Measurements from ENCODE around the gene RAPGEF6.
A peak's percentile ranks its signal among the peaks of the same experiment; 100 is the strongest.
"Not testable (repeated sequence)": the region's sequence is repeated elsewhere in the genome, so short reads cannot be mapped to it uniquely, and the experiment has no call there.

RAPGEF6 gene

DNA sequence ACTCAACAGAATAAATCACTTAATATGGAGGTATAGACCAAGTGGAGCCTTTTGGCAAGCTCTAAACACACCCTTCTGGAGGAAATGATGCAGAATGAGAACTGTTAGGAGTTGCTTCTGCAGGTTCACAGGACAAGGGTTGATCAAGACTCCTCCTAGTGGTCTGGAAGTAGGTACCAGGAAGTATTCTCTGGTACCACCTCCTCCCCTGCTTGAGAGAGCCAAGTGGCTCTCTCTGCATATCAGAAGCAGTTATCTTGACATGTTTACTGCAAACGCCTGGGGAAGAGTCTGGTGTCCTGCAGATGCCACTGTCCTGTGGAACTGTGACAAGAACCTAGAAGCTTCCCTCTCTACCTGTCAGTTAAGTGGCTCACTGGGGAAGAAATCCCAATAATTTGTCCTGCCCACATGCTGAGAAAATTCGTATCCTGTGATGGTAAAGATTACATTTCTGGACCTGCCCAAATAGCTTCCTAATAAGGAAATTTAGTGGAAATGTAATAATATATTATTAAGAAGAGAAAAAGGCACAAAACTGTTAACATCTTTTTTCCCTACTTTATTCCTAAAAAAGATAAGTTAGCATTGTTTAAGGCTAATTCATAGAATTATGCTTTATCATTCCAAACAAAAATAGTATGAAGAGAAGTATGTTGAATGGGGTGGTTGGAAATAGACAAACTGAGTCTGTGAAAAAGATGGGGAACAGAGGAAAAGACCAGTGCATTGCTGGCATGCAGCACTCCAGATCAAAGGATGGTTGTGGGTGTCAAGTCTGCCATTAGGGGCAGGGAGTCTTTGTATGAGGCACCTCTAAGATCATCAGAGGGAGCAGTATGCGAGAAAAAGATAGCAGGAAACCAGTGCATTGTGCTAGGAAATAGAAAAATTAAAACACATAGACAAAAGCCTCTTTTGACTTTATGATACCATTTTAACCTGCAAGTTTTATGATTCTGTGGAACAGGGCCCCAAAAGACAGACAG, 252.3 kb downstream of the RAPGEF6 start:
- peak; percentile 51 for DNase-seq

DNA sequence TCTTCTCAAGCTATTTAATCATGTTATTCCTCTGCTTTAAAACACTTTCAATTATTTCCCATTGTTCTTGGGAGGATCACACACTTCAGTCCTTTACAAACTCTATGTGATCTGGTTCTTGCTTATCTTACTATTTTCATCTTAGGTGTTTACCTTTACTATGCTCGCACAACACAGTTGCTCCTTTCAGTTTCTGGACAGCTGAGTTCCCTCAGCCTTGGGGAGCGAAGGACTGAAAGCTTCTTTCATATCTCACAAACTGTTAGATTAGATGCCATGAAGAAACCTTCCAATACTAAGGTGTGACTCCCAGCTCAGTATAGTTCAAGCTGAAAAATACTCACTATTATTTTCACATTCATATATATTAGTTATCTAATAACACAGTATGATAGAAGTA, 253.3 kb downstream of the RAPGEF6 start:
- no peak for DNase-seq

DNA sequence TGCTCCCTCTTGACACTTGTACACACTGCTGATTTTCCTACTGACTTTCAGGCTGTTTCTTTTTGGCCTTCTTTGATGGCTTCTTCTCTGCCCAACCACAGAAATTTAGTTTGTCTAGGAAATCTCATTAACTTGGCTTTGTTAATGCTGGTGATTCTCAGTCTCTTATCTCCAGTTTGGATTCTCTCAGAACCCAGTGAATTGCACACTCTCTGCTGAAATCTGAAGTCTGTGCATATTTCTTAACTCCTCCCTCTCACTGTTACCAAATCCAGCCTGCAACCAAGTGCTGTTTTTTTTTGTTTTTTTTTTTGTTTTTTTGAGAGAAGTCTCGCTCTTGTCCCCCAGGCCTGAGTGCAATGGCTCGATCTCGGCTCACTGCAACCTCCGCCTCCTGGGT, 254.0 kb downstream of the RAPGEF6 start:
- DNase-seq = no peak

DNA sequence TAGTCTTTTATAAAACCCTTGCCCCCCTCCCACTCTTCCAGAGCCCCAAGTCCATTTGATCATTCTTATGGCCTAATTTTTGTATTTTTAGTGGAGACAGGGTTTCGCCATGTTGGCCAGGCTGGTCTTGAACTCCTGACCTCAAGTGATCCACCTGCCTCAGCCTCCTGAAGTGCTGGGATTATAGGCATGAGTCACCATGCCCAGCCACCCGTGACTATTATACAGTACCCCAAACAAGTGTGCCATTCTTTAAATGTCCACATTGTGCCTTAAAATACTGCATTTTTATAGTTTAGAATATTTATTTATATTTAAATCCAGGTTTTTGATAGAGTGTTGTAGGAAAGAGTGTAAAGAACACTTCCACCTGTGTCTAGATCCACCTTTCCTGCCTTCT, 254.8 kb downstream of the RAPGEF6 start:
- DNase-seq = not testable (repeated sequence)

DNA sequence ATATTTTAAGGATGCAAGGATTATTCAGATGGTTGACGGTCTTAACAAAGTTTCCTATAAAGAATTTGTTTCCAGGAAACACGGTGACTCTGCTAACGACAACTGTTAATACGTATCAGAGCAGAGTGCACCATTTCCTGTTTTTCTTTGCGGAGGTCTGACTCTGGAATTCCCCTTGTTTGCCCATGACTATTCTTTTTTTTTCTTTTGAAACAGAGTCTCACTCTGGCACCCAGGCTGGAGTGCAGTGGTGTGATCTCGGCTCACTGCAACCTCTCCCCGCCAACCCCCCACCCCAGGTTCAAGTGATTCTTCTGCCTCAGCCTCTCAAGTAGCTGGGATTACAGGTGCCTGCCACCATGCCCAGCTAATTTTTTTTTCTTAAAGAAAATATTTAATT, 255.3 kb downstream of the RAPGEF6 start:
- DNase-seq = peak; percentile 13

DNA sequence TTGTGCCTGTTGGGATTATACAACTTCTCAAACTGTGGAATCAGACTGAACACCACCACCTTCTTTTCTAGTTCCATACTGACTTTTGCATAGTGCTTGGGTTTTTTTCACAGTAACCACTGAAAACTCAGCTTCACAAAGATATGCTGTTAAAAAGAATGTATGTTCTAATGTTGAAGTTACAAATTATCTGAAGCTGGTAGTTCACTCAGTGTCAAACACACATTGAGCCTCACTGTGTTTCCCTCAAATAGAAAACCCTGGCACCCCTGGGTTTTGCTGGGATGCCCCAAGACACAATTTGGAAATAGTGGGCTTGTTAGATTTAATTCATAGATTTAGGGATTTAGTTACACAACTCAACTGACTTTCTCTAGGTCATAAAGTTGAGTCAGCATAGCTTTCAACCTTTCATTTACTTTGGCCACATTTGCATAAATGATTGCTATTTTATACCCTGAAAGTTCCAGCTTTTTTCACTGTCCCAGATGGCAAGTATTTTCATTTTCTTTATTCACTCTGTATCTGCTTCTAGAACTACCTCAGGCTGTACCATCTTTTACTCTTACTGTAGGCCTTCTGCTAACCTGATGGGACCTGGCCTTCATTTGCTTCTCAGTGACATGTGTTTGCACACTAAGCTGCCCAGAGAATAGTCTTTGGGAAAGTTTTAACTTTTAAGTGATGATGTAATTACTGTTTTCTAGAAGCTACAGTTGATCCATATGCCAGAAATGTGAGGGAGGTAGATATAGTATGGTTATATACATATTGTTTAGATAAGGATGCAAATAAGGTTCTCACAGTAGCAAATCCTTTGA, 256.1 kb downstream of the RAPGEF6 start:
- no peak for DNase-seq

DNA sequence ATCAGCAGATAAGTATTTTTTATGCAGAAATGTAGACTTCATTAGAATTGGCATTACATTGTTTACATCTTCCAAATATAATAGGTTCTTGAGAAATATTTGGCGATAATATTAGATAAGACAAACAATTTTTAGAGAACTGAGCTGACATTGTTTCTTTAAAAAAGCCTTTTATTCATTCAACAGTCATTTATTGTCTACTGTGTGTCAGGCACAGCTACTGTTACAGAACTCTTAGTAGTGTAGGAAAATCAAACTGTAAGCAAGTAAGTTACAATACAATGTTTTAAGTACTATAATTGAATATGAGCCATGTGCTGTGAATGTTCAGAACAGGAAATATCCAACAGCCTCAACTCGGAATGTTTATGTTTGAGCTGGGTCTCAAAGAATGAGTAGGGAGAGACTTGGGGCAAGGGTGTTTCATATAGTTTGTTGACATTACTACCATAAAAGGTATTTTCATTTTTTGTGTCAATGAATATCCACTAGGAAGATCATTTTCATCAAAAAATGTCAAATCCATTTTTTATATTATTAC, 257.2 kb downstream of the RAPGEF6 start:
- peak; percentile 58 for DNase-seq

DNA sequence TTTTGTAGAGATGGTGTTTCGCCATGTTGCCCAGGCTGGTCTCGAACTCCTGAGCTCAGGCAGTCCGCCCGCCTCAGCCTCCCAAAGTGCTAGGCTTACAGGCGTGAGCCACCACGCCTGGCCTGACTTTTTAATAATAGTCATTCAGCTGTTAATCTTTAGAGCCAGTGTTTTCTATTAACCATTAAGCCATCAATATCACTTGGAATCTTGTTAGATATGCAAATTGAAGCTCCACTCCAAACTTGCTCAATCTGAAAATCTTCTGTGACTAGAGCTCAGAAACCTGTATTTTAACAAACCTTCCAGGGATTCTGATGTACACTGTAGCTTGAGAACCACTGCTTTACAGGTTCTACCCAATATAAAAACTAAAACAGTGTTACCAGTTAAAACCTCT, 257.7 kb downstream of the RAPGEF6 start:
- DNase-seq = no peak

DNA sequence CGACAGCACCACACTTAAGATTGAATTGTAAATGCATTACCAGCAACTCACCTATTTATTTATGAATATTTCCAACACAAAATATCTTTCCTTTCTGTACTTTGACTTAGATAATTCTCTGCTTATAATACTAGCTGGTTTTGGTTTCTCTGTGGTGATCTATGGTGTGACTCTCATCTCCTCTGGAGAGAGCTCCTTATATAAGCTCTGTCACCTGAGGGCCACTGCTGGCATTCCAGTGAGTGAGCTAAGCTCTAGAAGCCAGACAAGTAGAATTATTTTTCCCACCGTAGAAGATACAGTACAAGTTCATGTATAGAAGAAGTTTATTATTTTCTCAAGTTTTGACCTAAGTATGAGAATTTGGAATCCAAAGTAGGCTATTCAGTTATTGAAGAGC, 259.7 kb downstream of the RAPGEF6 start:
- DNase-seq = no peak

Measured in fibroblast of upper back skin (primary cell).